Measurements from ENCODE around the gene DCANP1. TPM values are rescaled to one million over a fixed set of nuclear protein-coding genes. Genes with fewer than 3 reads are reported as not detected.

The DCANP1 gene
- total and polyA plus RNA-seq, 8 donors = not detected

GRCh38 chr5:135442431-135443160, 4.6 kb downstream of the DCANP1 start:
- Histone ChIP-seq H3K27me3 (no peaks in the 10 kb centered on the region), H3K4me1 (no peaks in the 10 kb centered on the region), H3K27ac (no peak overlapping the region), H3K36me3 (no peaks in the 10 kb centered on the region), H3K4me3 (no peak overlapping the region), H3K9me3 (no peaks in the 10 kb centered on the region)
- no peak for TF ChIP-seq CTCF (IDR thresholded peaks at IDR 0.05)
- DNase-seq = peak in 1 of 6 donors; percentile 4
- WGBS, 2 donors = 81 to 84% methylated on average over 8 of the region's 8 CpGs
- ATAC-seq = no peak
- intact Hi-C loops (cut with DNase I) = no loop called here
- FAIRE-seq = no peak

GRCh38 chr5:135441919-135442318, 5.2 kb downstream of the DCANP1 start:
- Histone ChIP-seq H3K27ac (no peak overlapping the region), H3K27me3 (no peaks in the 10 kb centered on the region), H3K4me3 (no peak overlapping the region), H3K9me3 (no peaks in the 10 kb centered on the region), H3K36me3 (no peaks in the 10 kb centered on the region), H3K4me1 (no peaks in the 10 kb centered on the region)
- ATAC-seq = no peak
- 69 to 71% methylated on average over 4 of the region's 4 CpGs for WGBS, 2 donors
- intact Hi-C loops (cut with DNase I) = no loop called here
- FAIRE-seq = no peak
- TF ChIP-seq CTCF (IDR thresholded peaks at IDR 0.05) = no peak
- DNase-seq = peak in 1 of 6 donors; percentile 4

- intact Hi-C loops (cut with DNase I) = no loop called here
- no peaks in the 10 kb centered on the region for H3K9me3 ChIP-seq
- WGBS, 2 donors = 73 to 74% methylated on average over 11 of the region's 11 CpGs
- no peak for TF ChIP-seq CTCF (IDR thresholded peaks at IDR 0.05)
- H3K27me3 ChIP-seq = no peaks in the 10 kb centered on the region
- peak in 1 of 4 donors; percentile 39 for ATAC-seq
- H3K36me3 ChIP-seq = no peaks in the 10 kb centered on the region
- no peak overlapping the region for H3K4me3 ChIP-seq
- no peaks in the 10 kb centered on the region for H3K4me1 ChIP-seq
- peak in 1 of 6 donors; percentile 2 for DNase-seq
- no peak overlapping the region for H3K27ac ChIP-seq
- FAIRE-seq = no peak
Measured at GRCh38 chr5:135441350-135441831, 5.8 kb downstream of the DCANP1 start.

GRCh38 chr5:135440916-135441315, 6.2 kb downstream of the DCANP1 start:
- no peak for TF ChIP-seq CTCF (IDR thresholded peaks at IDR 0.05)
- ATAC-seq (no peak), FAIRE-seq (no peak), DNase-seq (no peak)
- Histone ChIP-seq H3K4me1 (no peaks in the 10 kb centered on the region), H3K27ac (no peak overlapping the region), H3K27me3 (no peaks in the 10 kb centered on the region), H3K4me3 (no peak overlapping the region), H3K9me3 (no peaks in the 10 kb centered on the region), H3K36me3 (no peaks in the 10 kb centered on the region)
- 57 to 72% methylated on average over 6 of the region's 6 CpGs for WGBS, 2 donors
- intact Hi-C loops (cut with DNase I) = no loop called here

Data from pancreas (tissue), 10 donors.